H1 (cell line): ENCODE measurements around the gene TRMT10A. TPM values are rescaled to one million over a fixed set of nuclear protein-coding genes. Genes with fewer than 3 reads are reported as not detected.

ENCODE experiments used
- CTCF ChIA-PET: fragments of 300-600 bp; sonication (Branson Sonifier 250); formaldehyde crosslinking; loops from one replicate; lab custom pipeline; 2021; ENCODE audit not compliant: partially characterized antibody; lab: Charles Lee
- POLR2A ChIA-PET: fragments of 300-600 bp; sonication (Branson Sonifier 250); formaldehyde crosslinking; loops from one replicate; lab custom pipeline; 2021; ENCODE audit warnings: inconsistent platforms; ENCODE audit not compliant: partially characterized antibody; lab: Charles Lee
- DNase-seq, 2 experiments: peaks; one replicate each; pipeline versions ENCODE4 v3.0.0 to v3.0.0-alpha.2; 2010 to 2022; ENCODE audit warnings: low spot score in 2 of 2, low read depth in 1 of 2, mixed read lengths in 1 of 2
- FAIRE-seq: peaks from 2 replicates; lab custom pipeline; 2011; peaks lifted over from hg19 to GRCh38; lab: Jason Lieb, UNC
- H2AFZ ChIP-seq: 2 replicates; pipeline ENCODE4 v1.8.1; 2012; ENCODE audit warnings: low read length, inconsistent platforms
- H2AK5ac ChIP-seq: 2 replicates; pipeline ENCODE4 v1.6.1; 2013; ENCODE audit warnings: low read depth, low read length
- H2BK120ac ChIP-seq: replicated peaks from 2 replicates; pipeline ENCODE3; 2013; ENCODE audit warnings: low read depth, low read length, inconsistent platforms
- H2BK12ac ChIP-seq: 2 replicates; pipeline ENCODE4 v1.6.1; 2013; ENCODE audit warnings: low read depth, low read length
- H2BK15ac ChIP-seq: 2 replicates; pipeline ENCODE4 v1.6.1; 2013; ENCODE audit warnings: low read length
- H2BK20ac ChIP-seq: 2 replicates; pipeline ENCODE4 v1.6.1; 2013; ENCODE audit warnings: low read length
- H2BK5ac ChIP-seq: 2 replicates; pipeline ENCODE4 v1.6.1; 2013; ENCODE audit warnings: low read depth, low read length
- H3K14ac ChIP-seq: 2 replicates; pipeline ENCODE4 v1.6.1; 2013; ENCODE audit warnings: inconsistent platforms; ENCODE audit not compliant: insufficient read length
- H3K18ac ChIP-seq: 2 replicates; pipeline ENCODE4 v1.6.1; 2013; ENCODE audit warnings: low read length; ENCODE audit errors: extremely low read depth
- H3K23ac ChIP-seq: 2 replicates; pipeline ENCODE4 v1.6.1; 2013; ENCODE audit warnings: inconsistent platforms; ENCODE audit not compliant: insufficient read length
- H3K23me2 ChIP-seq: 2 replicates; pipeline ENCODE4 v1.6.1; 2013; ENCODE audit warnings: low read depth, low read length
- H3K27ac ChIP-seq: 2 replicates; pipeline ENCODE4 v1.6.1; 2011; ENCODE audit warnings: low read depth, low read length, inconsistent platforms
- H3K27me3 ChIP-seq, 4 experiments: replicated peaks in 1 of 4; 1 replicate in 1 of 4; 2 replicates in 3 of 4; pipeline versions ENCODE4 v1.6.1 to v1.8.1; 2011 to 2013; ENCODE audit warnings: low read length in 3 of 4, mild to moderate bottlenecking in 3 of 4, inconsistent platforms in 2 of 4, mixed read lengths in 2 of 4, moderate library complexity in 1 of 4; ENCODE audit not compliant: control insufficient read depth in 3 of 4, insufficient read depth in 3 of 4; ENCODE audit errors: extremely low read depth in 1 of 4
- H3K36me3 ChIP-seq, 4 experiments: 2 replicates each; pipeline versions ENCODE4 v1.6.1 to v1.8.1; 2011 to 2013; ENCODE audit warnings: mild to moderate bottlenecking in 4 of 4, low read length in 3 of 4, moderate library complexity in 2 of 4, control low read depth in 1 of 4, inconsistent platforms in 1 of 4; ENCODE audit not compliant: insufficient read depth in 4 of 4, control insufficient read depth in 2 of 4
- H3K4ac ChIP-seq: replicated peaks from 2 replicates; pipeline ENCODE3; 2013; ENCODE audit warnings: low read length, low read depth, mixed read lengths, inconsistent platforms; ENCODE audit not compliant: insufficient read length
- H3K4me1 ChIP-seq, 4 experiments: replicated peaks in 1 of 4; 1 replicate in 1 of 4; 2 replicates in 3 of 4; pipeline versions ENCODE4 v1.6.1 to v1.8.1; 2011 to 2013; ENCODE audit warnings: low read length in 3 of 4, inconsistent platforms in 2 of 4, mixed read lengths in 1 of 4; ENCODE audit not compliant: insufficient read depth in 4 of 4, control insufficient read depth in 3 of 4
- H3K4me2 ChIP-seq, 2 experiments: 2 replicates each; pipeline versions ENCODE4 v1.6.1 to v1.8.1; 2011 to 2013; ENCODE audit warnings: low read depth in 2 of 2, low read length in 2 of 2, control low read depth in 1 of 2, inconsistent platforms in 1 of 2, mild to moderate bottlenecking in 1 of 2; ENCODE audit not compliant: insufficient read depth in 1 of 2
- H3K4me3 ChIP-seq, 4 experiments: fragments of 200-600, 300-600 bp in 1 of 4; sonication (generic), shearing (Covaris generic), sonication (Bioruptor Twin) in 1 of 4; 2 replicates each; pipeline versions ENCODE4 v1.5.1 to v1.8.1; 2011 to 2016; ENCODE audit warnings: low read length in 4 of 4, low read depth in 3 of 4, control low read depth in 2 of 4, inconsistent platforms in 2 of 4, mild to moderate bottlenecking in 2 of 4, mixed read lengths in 1 of 4, moderate library complexity in 1 of 4; ENCODE audit not compliant: insufficient read depth in 2 of 4; ENCODE audit errors: extremely low read depth in 1 of 4
- H3K56ac ChIP-seq: replicated peaks from 2 replicates; pipeline ENCODE3; 2013; ENCODE audit warnings: low read depth, mild to moderate bottlenecking, mixed read lengths, low read length, inconsistent platforms; ENCODE audit not compliant: insufficient read length
- H3K79me1 ChIP-seq: 2 replicates; pipeline ENCODE4 v1.6.1; 2013; ENCODE audit warnings: low read depth, low read length, control low read depth
- H3K79me2 ChIP-seq, 2 experiments: 2 replicates each; pipeline versions ENCODE4 v1.6.1 to v1.8.1; 2012 to 2013; ENCODE audit warnings: low read length in 2 of 2, mild to moderate bottlenecking in 2 of 2, inconsistent platforms in 1 of 2; ENCODE audit not compliant: insufficient read depth in 2 of 2, control insufficient read depth in 1 of 2
- H3K9ac ChIP-seq, 4 experiments: replicated peaks in 1 of 4; 1 replicate in 1 of 4; 2 replicates in 3 of 4; pipeline versions ENCODE4 v1.6.1 to v1.8.1; 2011 to 2013; ENCODE audit warnings: low read depth in 3 of 4, low read length in 3 of 4, control low read depth in 2 of 4, mild to moderate bottlenecking in 2 of 4, moderate library complexity in 2 of 4, inconsistent platforms in 1 of 4; ENCODE audit errors: extremely low read depth in 1 of 4
- H3K9me3 ChIP-seq, 2 experiments: 2 replicates each; pipeline versions ENCODE4 v1.6.1 to v1.8.1; 2012 to 2013; ENCODE audit warnings: mild to moderate bottlenecking in 2 of 2, moderate library complexity in 2 of 2, control low read depth in 1 of 2, inconsistent platforms in 1 of 2, low read depth in 1 of 2, low read length in 1 of 2, mixed read lengths in 1 of 2; ENCODE audit not compliant: insufficient read depth in 2 of 2
- H4K20me1 ChIP-seq, 2 experiments: replicated peaks in 1 of 2; 2 replicates each; pipeline versions ENCODE3 to v1.8.1; 2011 to 2013; ENCODE audit warnings: inconsistent platforms in 2 of 2, low read length in 2 of 2, mild to moderate bottlenecking in 1 of 2; ENCODE audit not compliant: insufficient read depth in 2 of 2, control insufficient read depth in 1 of 2
- H4K5ac ChIP-seq: 2 replicates; pipeline ENCODE4 v1.6.1; 2013; ENCODE audit warnings: low read length, low read depth, mixed read lengths, inconsistent platforms; ENCODE audit not compliant: insufficient read length
- H4K8ac ChIP-seq: 2 replicates; pipeline ENCODE4 v1.8.0; 2013; ENCODE audit warnings: mild to moderate bottlenecking, moderate library complexity, low read length, inconsistent platforms; ENCODE audit not compliant: insufficient read depth; ENCODE audit errors: extremely low read depth
- H4K91ac ChIP-seq: replicated peaks from 2 replicates; pipeline ENCODE3; 2013; ENCODE audit warnings: low read length, mixed read lengths, inconsistent platforms; ENCODE audit not compliant: insufficient read length
- BRCA1 ChIP-seq: IDR thresholded peaks from 2 replicates; pipeline ENCODE4 v1.6.1; 2012; ENCODE audit warnings: low read depth, low read length, improper control_type of control experiment
- CHD1 ChIP-seq: IDR thresholded peaks from 2 replicates; pipeline ENCODE4 v1.6.1; 2012; ENCODE audit warnings: low read depth, low read length, improper control_type of control experiment
- EP300 ChIP-seq, 2 experiments: IDR thresholded peaks; 1 replicate in 1 of 2; 2 replicates in 1 of 2; pipeline ENCODE4 v1.6.1; 2011 to 2012; ENCODE audit warnings: low read depth in 2 of 2, low read length in 2 of 2, mild to moderate bottlenecking in 2 of 2, borderline replicate concordance in 1 of 2, inconsistent platforms in 1 of 2, moderate library complexity in 1 of 2
- FOSL1 ChIP-seq: IDR thresholded peaks from 2 replicates; pipeline ENCODE4 v1.6.1; 2011; ENCODE audit warnings: mild to moderate bottlenecking, low read depth, low read length, moderate library complexity; ENCODE audit not compliant: insufficient read depth
- MAFK ChIP-seq: IDR thresholded peaks from 2 replicates; pipeline ENCODE4 v1.6.1; 2012; ENCODE audit warnings: low read depth, mild to moderate bottlenecking, improper control_type of control experiment, low read length
- NANOG ChIP-seq: IDR thresholded peaks from 2 replicates; pipeline ENCODE4 v1.6.1; 2011; ENCODE audit warnings: low read length, low read depth, mild to moderate bottlenecking, inconsistent platforms; ENCODE audit not compliant: insufficient read depth, poor library complexity, severe bottlenecking
- RXRA ChIP-seq: IDR thresholded peaks from 2 replicates; pipeline ENCODE4 v1.6.1; 2011; ENCODE audit warnings: low read depth, mild to moderate bottlenecking, low read length, moderate library complexity; ENCODE audit not compliant: insufficient read depth
- SAP30 ChIP-seq: fragments of 300-600 bp; sonication (generic); IDR thresholded peaks from 2 replicates; pipeline ENCODE4 v1.7.1; 2012; ENCODE audit warnings: low read length, moderate library complexity, mild to moderate bottlenecking, inconsistent platforms; ENCODE audit not compliant: insufficient read depth, insufficient replicate concordance
- SIX5 ChIP-seq: IDR thresholded peaks from 2 replicates; pipeline ENCODE4 v1.6.1; 2011; ENCODE audit warnings: mild to moderate bottlenecking, low read depth, low read length
- SP1 ChIP-seq: IDR thresholded peaks from 2 replicates; pipeline ENCODE4 v1.6.1; 2011; ENCODE audit warnings: low read depth, low read length
- SUZ12 ChIP-seq: fragments of 200-600 bp; sonication (generic); IDR thresholded peaks from 2 replicates; pipeline ENCODE4 v1.6.1; 2012; ENCODE audit warnings: mild to moderate bottlenecking, inconsistent platforms, low read length, moderate library complexity, mixed read lengths
- TAF1 ChIP-seq: IDR thresholded peaks from 2 replicates; pipeline ENCODE4 v1.6.1; 2011; ENCODE audit warnings: mild to moderate bottlenecking, low read depth, low read length
- WGBS, 2 experiments: shearing (Covaris generic) in 1 of 2; methylation state at CpG; one replicate each; pipeline versions ENCODE4 v1.1.6 to v1.1.7; 2013 to 2015; ENCODE audit warnings: low lambda C conversion rate in 2 of 2, mixed read lengths in 2 of 2, inconsistent platforms in 1 of 2, low coverage in 1 of 2, missing lambda C conversion rate in 1 of 2; ENCODE audit not compliant: insufficient replicate concordance in 2 of 2, insufficient coverage in 1 of 2, insufficient read length in 1 of 2; ENCODE audit errors: extremely low coverage in 1 of 2, missing lambda C conversion rate in 1 of 2; 5-methylcytosine and 5-hydroxymethylcytosine counted together
- polyA plus RNA-seq, 7 experiments: library from polyadenylated mRNA; depleted of rRNA in 3 of 7; stranded (reverse) in 5 of 7; unstranded in 2 of 7; fragments of >200 nt in 5 of 7; fragments of 200-250 nt in 2 of 7; gene quantifications; 1 replicate in 5 of 7; 2 replicates in 1 of 7; 4 replicates in 1 of 7; pipeline versions ENCODE4 v1.2.1 to v1.2.3, GENCODE V29; 2011 to 2013; ENCODE audit warnings: missing spikeins in 2 of 7, mixed read lengths in 2 of 7
- total RNA-seq: library from RNA; stranded (reverse); fragmentation: NEBNext Ultra II Directional; extraction: Animal tissue kit (Norgen Biotek cat#: 25700); gene quantifications from 2 replicates; pipeline ENCODE4 v1.2.1, GENCODE V29; 2021
- TF ChIP-seq, protein P1 (sequence below): IDR thresholded peaks from 2 replicates; pipeline ENCODE4 v1.6.1; 2011; ENCODE audit warnings: low read length, improper control_type of control experiment

Gene TRMT10A
- total and polyA plus RNA-seq, 2 of the 8 experiments (the other 6 are each of a cell fraction or from before 2014, with no cell fraction given) = 1.5 to 3.8 TPM

- Histone ChIP-seq H4K8ac (no peak overlapping the region), H3K4me1 (0 out of 7 replicates have a peak, but pooled peaks cover 0 to 2% (median 0%) of the 10 kb centered on the region in 4 experiments), H2AK5ac (no peak overlapping the region), H4K20me1 (no peaks in the 10 kb centered on the region), H3K9me3 (no peaks in the 10 kb centered on the region), H4K91ac (no peak overlapping the region), H2BK120ac (no peak overlapping the region), H3K4ac (no peak overlapping the region), H3K23me2 (no peaks in the 10 kb centered on the region), H2BK12ac (no peak overlapping the region), H2BK20ac (no peak overlapping the region), H3K4me3 (no peak overlapping the region), H3K56ac (no peak overlapping the region), H3K9ac (no peak overlapping the region), H3K36me3 (no peaks in the 10 kb centered on the region), H3K23ac (no peak overlapping the region), H3K79me2 (no peaks in the 10 kb centered on the region), H3K14ac (no peak overlapping the region), H2BK5ac (no peak overlapping the region), H3K18ac (no peak overlapping the region), H3K27me3 (no peaks in the 10 kb centered on the region), H3K79me1 (no peaks in the 10 kb centered on the region), H4K5ac (no peak overlapping the region), H3K27ac (no peak overlapping the region), H2BK15ac (no peak overlapping the region), H2AFZ (no peak overlapping the region), H3K4me2 (no peak overlapping the region)
- POLR2A ChIA-PET = no interaction called here
- 92% methylated on average over 2 of the region's 2 CpGs; no CpG with 5 or more reads in 1 of the 2 experiments for WGBS, 2 experiments
- no peak for DNase-seq
- TF ChIP-seq BRCA1 = no peak
- TF ChIP-seq SIX5 = no peak
- no peak for TF ChIP-seq EP300 (IDR thresholded peaks at IDR 0.05; ENCODE audit: borderline replicate concordance in 1 of 2, low read depth in 2 of 2, low read length in 2 of 2)
- TF ChIP-seq FOSL1 = no peak
- TF ChIP-seq MAFK = no peak
- no peak for TF ChIP-seq CHD1
- TF ChIP-seq, protein P1, sequence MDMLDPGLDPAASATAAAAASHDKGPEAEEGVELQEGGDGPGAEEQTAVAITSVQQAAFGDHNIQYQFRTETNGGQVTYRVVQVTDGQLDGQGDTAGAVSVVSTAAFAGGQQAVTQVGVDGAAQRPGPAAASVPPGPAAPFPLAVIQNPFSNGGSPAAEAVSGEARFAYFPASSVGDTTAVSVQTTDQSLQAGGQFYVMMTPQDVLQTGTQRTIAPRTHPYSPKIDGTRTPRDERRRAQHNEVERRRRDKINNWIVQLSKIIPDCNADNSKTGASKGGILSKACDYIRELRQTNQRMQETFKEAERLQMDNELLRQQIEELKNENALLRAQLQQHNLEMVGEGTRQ = no peak
- TF ChIP-seq TAF1 = no peak
- TF ChIP-seq SAP30 = no peak
- no peak for TF ChIP-seq SP1
- TF ChIP-seq SUZ12 = no peak
- no peak for TF ChIP-seq NANOG
- no peak for TF ChIP-seq RXRA
- CTCF ChIA-PET = interaction anchor here (1.1 kb wide), 1 partner anchor 15 kb away, joined by 3 read pairs; no protein-coding TSS in a partner anchor
- no peak for FAIRE-seq
These were observed 11.0 kb downstream of the TRMT10A start for GRCh38 chr4:99552872-99553271.
